DOHH2 (cell line): Measurements from ENCODE around the gene LIMD2.

Experiments
- H3F3A ChIP-seq: fragments of 200-600 bp; sonication (generic), shearing (Covaris generic); 2 replicates; pipeline ENCODE4 v1.6.0; 2016; ENCODE audit warnings: antibody characterized with exemption, mild to moderate bottlenecking; ENCODE audit not compliant: control insufficient read depth, insufficient read depth
- H3K27ac ChIP-seq: fragments of 200-600 bp; sonication (generic); 2 replicates; pipeline ENCODE4 v1.5.1; 2014; ENCODE audit warnings: low read depth, mild to moderate bottlenecking, low read length, moderate library complexity
- H3K27me3 ChIP-seq: fragments of 200-600 bp; sonication (generic); 2 replicates; pipeline ENCODE4 v1.6.1; 2014; ENCODE audit warnings: mild to moderate bottlenecking, low read length, mixed read lengths; ENCODE audit not compliant: control insufficient read depth
- H3K36me3 ChIP-seq: fragments of 200-600 bp; sonication (generic); 2 replicates; pipeline ENCODE4 v1.6.1; 2014; ENCODE audit warnings: mild to moderate bottlenecking, low read length, moderate library complexity, mixed read lengths; ENCODE audit not compliant: control insufficient read depth
- H3K4me1 ChIP-seq: fragments of 200-600 bp; sonication (generic); 2 replicates; pipeline ENCODE4 v1.6.1; 2014; ENCODE audit warnings: mild to moderate bottlenecking, low read length, mixed read lengths; ENCODE audit not compliant: control insufficient read depth
- H3K4me2 ChIP-seq: fragments of 200-600 bp; sonication (generic); 2 replicates; pipeline ENCODE4 v1.6.0; 2014; ENCODE audit warnings: mild to moderate bottlenecking, low read length, moderate library complexity
- H3K4me3 ChIP-seq: fragments of 200-600 bp; sonication (generic); 2 replicates; pipeline ENCODE4 v1.5.1; 2014; ENCODE audit warnings: mild to moderate bottlenecking, low read length, mixed read lengths
- H3K79me2 ChIP-seq: fragments of 200-600 bp; sonication (generic); 2 replicates; pipeline ENCODE4 v1.6.1; 2014; ENCODE audit warnings: mild to moderate bottlenecking, low read length, mixed read lengths; ENCODE audit not compliant: control insufficient read depth
- H3K9me2 ChIP-seq: fragments of 200-600 bp; sonication (generic); replicated peaks from 2 replicates; pipeline ENCODE4 v1.6.1; 2014; ENCODE audit warnings: mild to moderate bottlenecking, low read length, mixed read lengths; ENCODE audit not compliant: control insufficient read depth
- H3K9me3 ChIP-seq: fragments of 200-600 bp; sonication (generic); 2 replicates; pipeline ENCODE4 v1.6.1; 2014; ENCODE audit warnings: antibody characterized with exemption, low read length, mixed read lengths; ENCODE audit not compliant: control insufficient read depth, insufficient read depth
- H4K20me1 ChIP-seq: fragments of 200-600 bp; sonication (generic); 2 replicates; pipeline ENCODE4 v1.6.0; 2014; ENCODE audit warnings: low read depth, mild to moderate bottlenecking, antibody characterized with exemption, low read length, moderate library complexity; ENCODE audit not compliant: control insufficient read depth, insufficient read depth
- EZH2phosphoT487 ChIP-seq: fragments of 200-600 bp; sonication (generic); IDR thresholded peaks from 2 replicates; pipeline ENCODE4 v1.6.1; 2017; ENCODE audit warnings: borderline replicate concordance, mild to moderate bottlenecking, antibody characterized with exemption, low read length, moderate library complexity, mixed read lengths
- TF ChIP-seq, protein P1 (sequence below): fragments of 200-600 bp; sonication (generic); IDR thresholded peaks from one replicate; pipeline ENCODE4 v1.5.1; 2014; ENCODE audit warnings: antibody characterized with exemption, mild to moderate bottlenecking, low read depth, low read length; ENCODE audit not compliant: poor library complexity, severe bottlenecking

The LIMD2 gene

DNA sequence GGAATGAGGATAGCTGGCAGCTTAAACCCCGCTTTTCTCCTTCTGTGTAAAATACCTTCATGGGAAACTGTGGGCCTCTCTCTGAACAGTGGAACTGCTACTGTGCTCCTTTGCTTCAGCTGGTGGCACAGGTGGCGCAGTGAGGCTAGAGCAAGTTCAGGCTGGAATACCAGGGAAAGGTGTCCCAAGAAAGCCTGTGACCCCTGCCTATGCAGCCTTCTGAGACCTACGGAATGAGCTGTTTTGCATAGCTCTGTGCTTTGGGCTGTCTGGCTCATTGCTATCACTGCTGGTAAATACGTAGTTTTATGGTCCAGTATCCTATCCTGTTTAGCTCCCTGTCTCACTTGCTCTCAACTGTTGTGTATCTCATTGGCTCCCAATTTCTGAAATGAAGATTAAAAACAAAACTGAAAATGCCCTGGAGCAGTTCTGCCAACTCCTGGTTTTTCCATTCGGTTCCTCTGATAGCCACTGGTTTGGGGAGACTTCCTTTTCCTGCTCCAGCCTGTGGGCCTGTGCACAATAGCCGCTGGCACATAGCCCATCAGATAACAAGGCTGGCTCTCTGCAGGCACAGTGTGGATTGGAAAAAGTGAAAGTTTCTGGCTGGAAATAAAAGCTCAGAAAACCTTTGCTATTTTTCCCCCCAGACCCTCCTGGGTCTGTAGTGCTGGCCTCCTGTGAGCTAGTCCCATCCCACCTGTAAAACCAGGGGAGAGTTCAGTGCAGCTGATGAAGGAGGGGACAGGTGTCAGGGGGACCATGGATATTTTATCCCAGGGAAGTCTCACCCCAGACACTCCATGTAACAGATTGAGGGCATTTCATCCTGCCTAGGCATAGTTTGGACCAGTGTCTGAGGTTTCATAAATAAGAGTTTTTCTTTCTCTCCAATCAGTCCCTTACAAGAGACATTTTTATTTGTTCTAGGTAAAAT lies 24.0 kb downstream of the LIMD2 start:
- H3K36me3 ChIP-seq, result peaks cover 18% of the 10 kb centered on the region; the same call in 1 of the 2 replicates
- H3K4me1 ChIP-seq, result no peaks in the 10 kb centered on the region
- H4K20me1 ChIP-seq, result no peaks in the 10 kb centered on the region
- H3K79me2 ChIP-seq, result no peaks in the 10 kb centered on the region
- no peak overlapping the region for H3K4me3 ChIP-seq
- TF ChIP-seq EZH2phosphoT487, result no peak
- TF ChIP-seq, protein P1, sequence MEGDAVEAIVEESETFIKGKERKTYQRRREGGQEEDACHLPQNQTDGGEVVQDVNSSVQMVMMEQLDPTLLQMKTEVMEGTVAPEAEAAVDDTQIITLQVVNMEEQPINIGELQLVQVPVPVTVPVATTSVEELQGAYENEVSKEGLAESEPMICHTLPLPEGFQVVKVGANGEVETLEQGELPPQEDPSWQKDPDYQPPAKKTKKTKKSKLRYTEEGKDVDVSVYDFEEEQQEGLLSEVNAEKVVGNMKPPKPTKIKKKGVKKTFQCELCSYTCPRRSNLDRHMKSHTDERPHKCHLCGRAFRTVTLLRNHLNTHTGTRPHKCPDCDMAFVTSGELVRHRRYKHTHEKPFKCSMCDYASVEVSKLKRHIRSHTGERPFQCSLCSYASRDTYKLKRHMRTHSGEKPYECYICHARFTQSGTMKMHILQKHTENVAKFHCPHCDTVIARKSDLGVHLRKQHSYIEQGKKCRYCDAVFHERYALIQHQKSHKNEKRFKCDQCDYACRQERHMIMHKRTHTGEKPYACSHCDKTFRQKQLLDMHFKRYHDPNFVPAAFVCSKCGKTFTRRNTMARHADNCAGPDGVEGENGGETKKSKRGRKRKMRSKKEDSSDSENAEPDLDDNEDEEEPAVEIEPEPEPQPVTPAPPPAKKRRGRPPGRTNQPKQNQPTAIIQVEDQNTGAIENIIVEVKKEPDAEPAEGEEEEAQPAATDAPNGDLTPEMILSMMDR, result no peak
- H3K9me2 ChIP-seq, result no peaks in the 10 kb centered on the region
- no peak overlapping the region for H3K27ac ChIP-seq
- no peaks in the 10 kb centered on the region for H3K9me3 ChIP-seq
- H3K27me3 ChIP-seq, result no peaks in the 10 kb centered on the region
- no peak overlapping the region for H3K4me2 ChIP-seq
- H3F3A ChIP-seq, result no peaks in the 10 kb centered on the region

DNA sequence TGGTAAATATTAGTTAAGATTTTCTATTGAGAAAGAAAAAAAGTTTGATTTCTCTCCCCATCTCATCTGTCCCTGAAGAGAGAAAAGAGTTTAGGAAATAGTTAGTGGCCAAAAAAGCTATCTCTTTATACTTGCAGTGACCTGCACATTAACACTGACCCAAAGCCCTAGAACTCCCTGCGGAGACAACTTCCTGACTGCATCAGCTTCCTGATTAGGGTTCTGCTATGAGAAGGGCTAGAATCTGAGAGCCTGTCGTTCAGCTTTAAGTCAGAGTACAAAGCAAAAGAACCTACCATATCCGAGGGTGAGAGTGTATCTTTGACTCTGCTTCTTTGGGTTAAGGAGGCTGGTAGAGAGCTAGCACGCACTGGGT lies 24.7 kb downstream of the LIMD2 start:
- Histone ChIP-seq H3K27me3 (no peaks in the 10 kb centered on the region), H3K27ac (no peak overlapping the region), H3K9me3 (no peaks in the 10 kb centered on the region), H3K79me2 (no peaks in the 10 kb centered on the region), H3F3A (no peaks in the 10 kb centered on the region), H3K4me2 (no peak overlapping the region), H3K9me2 (no peaks in the 10 kb centered on the region), H3K4me1 (no peaks in the 10 kb centered on the region), H3K36me3 (peaks cover 18% of the 10 kb centered on the region; the same call in 1 of the 2 replicates), H4K20me1 (no peaks in the 10 kb centered on the region), H3K4me3 (no peak overlapping the region)
- TF ChIP-seq, protein P1, result no peak
- no peak for TF ChIP-seq EZH2phosphoT487

DNA sequence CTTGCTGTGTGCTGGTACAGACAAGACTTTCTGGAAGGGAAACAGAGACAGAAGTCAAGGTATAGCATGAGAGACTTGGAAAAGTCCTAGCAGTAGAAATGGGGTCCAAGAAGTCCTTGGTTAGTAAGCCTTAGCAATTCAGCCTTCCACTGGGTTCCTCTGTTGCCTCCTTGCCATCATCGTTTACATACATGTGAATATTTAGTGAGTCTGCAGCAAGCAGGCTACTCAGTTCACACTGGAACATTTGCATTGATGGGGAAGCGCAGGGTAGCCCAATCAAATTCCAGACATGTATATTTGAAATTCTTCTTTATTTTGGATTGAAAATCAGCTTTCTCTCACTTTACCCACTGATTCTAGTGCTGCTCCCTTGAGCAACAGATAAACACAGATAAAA lies 27.1 kb downstream of the LIMD2 start:
- Histone ChIP-seq H3F3A (no peaks in the 10 kb centered on the region), H3K4me2 (no peak overlapping the region), H3K4me3 (no peak overlapping the region), H3K27me3 (no peaks in the 10 kb centered on the region), H3K36me3 (peaks cover 25% of the 10 kb centered on the region), H3K9me2 (no peaks in the 10 kb centered on the region), H3K9me3 (no peaks in the 10 kb centered on the region), H3K27ac (no peak overlapping the region), H3K79me2 (no peaks in the 10 kb centered on the region), H3K4me1 (peaks cover 2% of the 10 kb centered on the region), H4K20me1 (no peaks in the 10 kb centered on the region)
- TF ChIP-seq, protein P1, result no peak
- TF ChIP-seq EZH2phosphoT487, result no peak
